HepG2 (cell line): Measurements from ENCODE around the gene SFT2D2. TPM values are rescaled to one million over a fixed set of nuclear protein-coding genes. Genes with fewer than 3 reads are reported as not detected.

Experiments
- ATAC-seq: fragments of 200-7000 bp; cut with Tn5 transposase; 3 replicates; pipeline ENCODE4 v1.9.1; 2020; ENCODE audit warnings: mild to moderate bottlenecking, moderate library complexity
- BruUV-seq: library from RNA; stranded (reverse); fragments of 400-500 nt; replicated peaks from 2 replicates; lab custom pipeline; 2021; lab: Mats Ljungman, UMichigan
- CTCF ChIA-PET: fragments of 300-600 bp; formaldehyde crosslinking; extraction: SDS; loops from one replicate; lab custom pipeline; 2021; ENCODE audit warnings: low total read pairs, inconsistent platforms, low intra/inter-chr PET ratio; lab: Yijun Ruan, JAX
- POLR2A ChIA-PET: fragments of 350-600 bp; sonication (Branson Sonifier 250); formaldehyde crosslinking; loops from one replicate; lab custom pipeline; 2020; ENCODE audit warnings: antibody characterized with exemption, inconsistent platforms; lab: Yijun Ruan, JAX
- DNase-seq: peaks from one replicate; pipeline ENCODE4 v3.0.0-alpha.2; 2015; ENCODE audit warnings: low spot score
- FAIRE-seq: peaks from 3 replicates; lab custom pipeline; 2011; peaks lifted over from hg19 to GRCh38; lab: Jason Lieb, UNC
- H2AFZ ChIP-seq: one replicate; pipeline ENCODE4 v1.6.1; 2011; ENCODE audit warnings: low read length, inconsistent platforms
- H3K27ac ChIP-seq: fragments of 300-600 bp; 3 replicates; pipeline ENCODE4 v1.8.0; 2011; ENCODE audit warnings: mixed run types, mild to moderate bottlenecking, mixed read lengths, low read length, inconsistent platforms; ENCODE audit not compliant: insufficient read depth; ENCODE audit errors: extremely low read length
- H3K27me3 ChIP-seq, 2 experiments: fragments of 200-600 bp in 1 of 2; 2 replicates in 1 of 2; 3 replicates in 1 of 2; pipeline versions ENCODE4 v1.6.0 to v1.8.0; 2011; ENCODE audit warnings: low read length in 2 of 2, mild to moderate bottlenecking in 2 of 2, moderate library complexity in 2 of 2, inconsistent platforms in 1 of 2; ENCODE audit not compliant: insufficient read depth in 2 of 2, control insufficient read depth in 1 of 2
- H3K36me3 ChIP-seq, 2 experiments: fragments of 200-600 bp in 1 of 2; replicated peaks in 1 of 2; 2 replicates in 1 of 2; 3 replicates in 1 of 2; pipeline versions ENCODE4 v1.5.1 to v1.8.0; 2011; ENCODE audit warnings: low read length in 2 of 2, inconsistent platforms in 1 of 2; ENCODE audit not compliant: insufficient read depth in 2 of 2, control insufficient read depth in 1 of 2
- H3K4me1 ChIP-seq: 2 replicates; pipeline ENCODE4 v1.5.1; 2012; ENCODE audit warnings: low read length, inconsistent platforms; ENCODE audit not compliant: insufficient read depth
- H3K4me2 ChIP-seq: 2 replicates; pipeline ENCODE4 v1.6.0; 2011; ENCODE audit warnings: low read depth, low read length, inconsistent platforms
- H3K4me3 ChIP-seq, 3 experiments: fragments of 200-600 bp in 1 of 3; sonication (generic), shearing (Covaris generic) in 1 of 3; replicated peaks in 1 of 3; 2 replicates each; pipeline ENCODE4 v1.5.1; 2011 to 2016; ENCODE audit warnings: low read length in 3 of 3, inconsistent platforms in 2 of 3, low read depth in 2 of 3, mild to moderate bottlenecking in 2 of 3, control low read depth in 1 of 3, mixed read lengths in 1 of 3; ENCODE audit not compliant: insufficient read depth in 1 of 3
- H3K79me2 ChIP-seq: one replicate; pipeline ENCODE4 v1.6.1; 2011; ENCODE audit warnings: low read length, inconsistent platforms; ENCODE audit not compliant: insufficient read depth
- H3K9ac ChIP-seq: 2 replicates; pipeline ENCODE4 v1.6.0; 2011; ENCODE audit warnings: mild to moderate bottlenecking, low read depth, low read length, inconsistent platforms; ENCODE audit not compliant: insufficient read depth
- H3K9me3 ChIP-seq: 2 replicates; pipeline ENCODE4 v1.5.1; 2012; ENCODE audit warnings: mild to moderate bottlenecking, low read length
- H4K20me1 ChIP-seq: 2 replicates; pipeline ENCODE4 v1.6.0; 2011; ENCODE audit warnings: inconsistent platforms, mild to moderate bottlenecking, low read length, moderate library complexity; ENCODE audit not compliant: insufficient read depth
- BHLHE40 ChIP-seq: IDR thresholded peaks from 2 replicates; pipeline ENCODE4 v1.6.1; 2011; ENCODE audit warnings: low read length, improper control_type of control experiment
- CENPT ChIP-seq: sonication (generic); formaldehyde crosslinking; IDR thresholded peaks from 2 replicates; pipeline ENCODE4 v1.8.0; 2022; ENCODE audit warnings: low read depth, mild to moderate bottlenecking, moderate library complexity, missing genetic modification reagents
- HMGXB3 ChIP-seq: sonication (generic); formaldehyde crosslinking; IDR thresholded peaks from 2 replicates; pipeline ENCODE4 v1.4.0; 2020; ENCODE audit warnings: missing genetic modification reagents, borderline replicate concordance
- JUND ChIP-seq: sonication (generic); formaldehyde crosslinking; IDR thresholded peaks from 2 replicates; pipeline ENCODE4 v1.8.0; 2022; ENCODE audit warnings: mild to moderate bottlenecking, missing genetic modification reagents
- MTA1 ChIP-seq: sonication (generic); formaldehyde crosslinking; IDR thresholded peaks from 2 replicates; pipeline ENCODE4 v1.4.0; 2020; ENCODE audit warnings: missing genetic modification reagents, mild to moderate bottlenecking, borderline replicate concordance
- MTF2 ChIP-seq: sonication (generic); formaldehyde crosslinking; IDR thresholded peaks from 2 replicates; pipeline ENCODE4 v1.5.0; 2020; ENCODE audit warnings: missing genetic modification reagents, borderline replicate concordance
- TEAD3 ChIP-seq: optimal IDR thresholded peaks from 2 replicates; pipeline ENCODE3; 2016; ENCODE audit warnings: borderline replicate concordance
- ZNF503 ChIP-seq: sonication (generic); formaldehyde crosslinking; IDR thresholded peaks from 2 replicates; pipeline ENCODE4 v1.4.0; 2020; ENCODE audit warnings: missing genetic modification reagents
- ZSCAN31 ChIP-seq: sonication (generic); formaldehyde crosslinking; IDR thresholded peaks from 2 replicates; pipeline ENCODE4 v1.5.0; 2020; ENCODE audit warnings: low read depth, mild to moderate bottlenecking, missing genetic modification reagents
- WGBS: methylation state at CpG from one replicate; pipeline ENCODE4 v1.1.6; 2017; ENCODE audit warnings: low lambda C conversion rate; 5-methylcytosine and 5-hydroxymethylcytosine counted together
- in situ Hi-C: cut with HindIII; loops from 2 replicates; pipeline ENCODE4 v1.10.0; 2017; ENCODE audit warnings: low pct_unique_long_range_greater_than_20kb; ENCODE audit not compliant: extremely low pct_ligation_motif_present
- intact Hi-C: fragments of 100-400 bp; cut with micrococcal nuclease; formaldehyde crosslinking; loops from one replicate; pipeline ENCODE4 v1.10.0; 2022; ENCODE audit not compliant: unreplicated experiment
- polyA plus RNA-seq, 8 experiments: library from polyadenylated mRNA; depleted of rRNA in 3 of 8; stranded (reverse) in 7 of 8; unstranded in 1 of 8; fragments of >200 nt; fragmentation: Illumina TruSeq in 4 of 8; extraction: Trizol in 4 of 8; gene quantifications; 2 replicates each; pipeline versions ENCODE4 v1.2.1 to v1.2.3, GENCODE V29; 2011 to 2016; ENCODE audit warnings: low read depth in 4 of 8, missing spikeins in 1 of 8, mixed read lengths in 1 of 8; ENCODE audit not compliant: insufficient read depth in 1 of 8
- total RNA-seq, 5 experiments: library from RNA; depleted of rRNA; stranded (reverse); fragments of >200 nt; fragmentation: Illumina TruSeq; extraction: Trizol; gene quantifications; 2 replicates each; pipeline ENCODE4 v1.2.3, GENCODE V29; 2016; ENCODE audit warnings: low read depth in 1 of 5

The SFT2D2 gene
- total and polyA plus RNA-seq, 2 of the 13 experiments (the other 11 are each of a cell fraction or from before 2014, with no cell fraction given), result 10.0 to 28.8 TPM

- ATAC-seq (no peak), FAIRE-seq (no peak)
- H3K36me3 ChIP-seq, result peaks cover 2 to 27% of the 10 kb centered on the region in 2 experiments; a peak in 4 of 5 replicates
- in situ Hi-C loops, result no loop called here
- BruUV-seq, result no TSS peak
- no peaks in the 10 kb centered on the region; the same call in 1 of the 2 replicates for H4K20me1 ChIP-seq
- no peak overlapping the region for H3K4me3 ChIP-seq
- CTCF ChIA-PET, result no interaction called here
- no peaks in the 10 kb centered on the region for H3K27me3 ChIP-seq
- 92% methylated on average over 4 of the region's 4 CpGs for WGBS
- H3K9me3 ChIP-seq, result no peaks in the 10 kb centered on the region
- H3K4me1 ChIP-seq, result peaks cover 58% of the 10 kb centered on the region
- no peak overlapping the region for H3K4me2 ChIP-seq
- no peak overlapping the region for H2AFZ ChIP-seq
- no peak for TF ChIP-seq HMGXB3
- no peak for TF ChIP-seq ZNF503
- no peak for TF ChIP-seq CENPT (CRISPR knock-in tag)
- TF ChIP-seq BHLHE40, result no peak
- TF ChIP-seq ZSCAN31 (CRISPR knock-in tag), result no peak
- TF ChIP-seq MTF2 (CRISPR knock-in tag), result no peak
- no peak for TF ChIP-seq TEAD3 (CRISPR knock-in tag)
- no peak for TF ChIP-seq MTA1
- TF ChIP-seq JUND (CRISPR knock-in tag), result no peak
- TF ChIP-seq, all 625 proteins: peak for 0
- no peak for DNase-seq
- Histone ChIP-seq H3K9ac (no peak overlapping the region), H3K79me2 (peaks cover 45% of the 10 kb centered on the region), H3K27ac (no peak overlapping the region)
- POLR2A ChIA-PET, result no interaction called here
- intact Hi-C loops, result loop anchor here (10.0 kb wide), 1 partner anchor 95 kb away; no protein-coding TSS in a partner anchor
These were observed 4.1 kb downstream of the SFT2D2 start for GRCh38 chr1:168229893-168230292.
